HG03521 (cell line): ENCODE data around the gene NIN.

Experiments used
- ATAC-seq: cut with Tn5 transposase; IDR thresholded peaks from one replicate; pipeline ENCODE4 v1.9.1; 2021; ENCODE audit warnings: mild to moderate bottlenecking, moderate library complexity; ENCODE audit not compliant: unreplicated experiment

Gene NIN

DNA sequence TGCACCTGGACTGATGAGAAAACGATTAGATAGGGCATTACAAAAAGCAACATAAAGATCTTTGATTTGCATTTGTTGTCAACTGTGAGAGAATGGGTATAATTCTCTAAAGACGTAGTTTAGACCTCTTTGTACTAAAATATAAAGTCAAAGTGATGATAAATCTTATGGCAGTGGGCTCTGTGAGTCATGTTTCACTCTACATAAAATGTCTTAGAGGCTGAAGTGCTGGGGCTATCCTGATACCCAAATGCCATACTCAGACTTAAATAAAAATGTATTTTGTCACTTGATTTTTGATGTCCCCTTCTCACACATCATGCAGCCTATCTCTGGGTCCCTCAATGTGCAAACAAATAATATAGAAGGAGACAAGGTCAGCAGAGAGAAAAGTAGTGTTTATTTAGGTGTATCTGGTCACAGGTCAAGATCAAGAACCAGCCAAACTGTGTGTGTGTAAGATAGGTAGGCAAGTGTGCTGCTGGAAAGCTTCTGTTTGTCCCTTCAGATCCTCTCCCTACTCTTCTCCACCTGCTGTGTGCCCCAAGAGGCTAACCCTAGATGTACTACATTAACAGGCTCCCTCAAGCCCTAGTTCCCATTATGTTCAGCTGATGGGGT lies 7.0 kb upstream of the NIN start:
- no peak for ATAC-seq

- no peak for ATAC-seq
Measured at GRCh38 chr14:50837271-50837670, 6.3 kb upstream of the NIN start.

- no peak for ATAC-seq
Measured at GRCh38 chr14:50836515-50836914, 5.6 kb upstream of the NIN start.

DNA sequence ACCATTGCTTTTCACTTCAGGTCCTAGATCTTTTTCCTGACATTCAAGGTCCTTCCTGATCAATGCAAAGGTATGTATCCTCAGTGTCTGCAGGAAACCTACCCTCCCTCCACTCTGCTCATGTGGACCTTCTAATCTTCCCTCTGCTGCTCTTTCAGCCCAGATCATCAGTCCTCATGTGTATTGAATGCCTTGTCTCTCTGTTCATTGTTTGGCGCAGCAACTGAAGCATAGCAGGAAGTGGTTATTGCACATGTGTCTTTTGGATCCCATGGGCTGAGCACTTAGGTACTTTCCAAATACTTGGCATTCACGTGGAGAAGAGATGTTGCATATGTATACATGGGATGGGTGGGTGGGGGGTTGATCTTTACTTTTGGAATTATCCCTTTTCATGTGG lies 4.3 kb upstream of the NIN start:
- no peak for ATAC-seq

DNA sequence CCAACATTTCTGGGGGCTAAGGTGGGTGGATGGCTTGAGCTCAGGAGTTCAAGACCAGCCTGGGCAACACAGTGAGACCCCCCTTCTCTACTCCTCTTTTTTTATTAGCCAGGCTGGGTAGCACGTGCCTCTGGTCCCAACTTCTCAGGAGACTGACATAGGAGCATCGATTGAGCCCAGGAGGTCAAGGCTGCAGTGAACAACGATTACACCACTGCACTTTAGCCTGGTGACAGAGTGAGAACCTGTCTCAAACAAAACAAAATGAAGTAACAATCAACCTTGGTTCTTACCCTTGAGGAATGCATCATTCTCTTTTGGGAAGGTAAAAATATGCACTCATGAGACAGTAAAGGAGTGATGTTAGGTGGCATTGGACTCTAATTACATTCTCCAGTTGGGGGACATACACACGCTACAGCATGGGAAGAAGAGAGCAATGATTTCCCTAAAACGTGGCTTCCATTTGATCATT lies 3.9 kb upstream of the NIN start:
- ATAC-seq = no peak

GRCh38 chr14:50832935-50833630 lies 2.1 kb upstream of the NIN start:
- ATAC-seq = no peak

DNA sequence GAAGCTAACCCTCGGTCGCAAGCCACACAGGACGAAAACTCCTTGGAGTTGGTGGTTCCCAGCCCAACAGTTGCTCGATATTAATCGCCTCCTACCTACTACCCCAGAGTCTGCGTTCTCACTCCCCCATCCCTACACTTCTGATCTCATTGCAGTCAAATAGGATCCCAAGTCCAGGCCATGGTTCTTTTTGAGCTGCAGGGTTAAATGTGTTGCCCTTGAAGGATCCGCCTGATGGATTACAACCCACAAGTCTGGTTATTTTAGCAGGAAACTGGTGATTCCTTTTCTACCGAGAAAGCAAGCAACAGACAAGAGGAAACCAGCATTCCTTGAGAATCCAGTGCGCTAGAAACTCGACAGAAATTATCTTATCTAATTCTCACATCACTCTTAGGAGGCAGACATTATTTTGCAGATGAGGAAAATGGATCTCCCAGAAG lies 785 bp upstream of the NIN start:
- no peak for ATAC-seq

- ATAC-seq = peak; percentile 39
Measured at GRCh38 chr14:50830044-50830931, 674 bp downstream of the NIN start.

- no peak for ATAC-seq
Measured at GRCh38 chr14:50829489-50830043, 1.4 kb downstream of the NIN start.

DNA sequence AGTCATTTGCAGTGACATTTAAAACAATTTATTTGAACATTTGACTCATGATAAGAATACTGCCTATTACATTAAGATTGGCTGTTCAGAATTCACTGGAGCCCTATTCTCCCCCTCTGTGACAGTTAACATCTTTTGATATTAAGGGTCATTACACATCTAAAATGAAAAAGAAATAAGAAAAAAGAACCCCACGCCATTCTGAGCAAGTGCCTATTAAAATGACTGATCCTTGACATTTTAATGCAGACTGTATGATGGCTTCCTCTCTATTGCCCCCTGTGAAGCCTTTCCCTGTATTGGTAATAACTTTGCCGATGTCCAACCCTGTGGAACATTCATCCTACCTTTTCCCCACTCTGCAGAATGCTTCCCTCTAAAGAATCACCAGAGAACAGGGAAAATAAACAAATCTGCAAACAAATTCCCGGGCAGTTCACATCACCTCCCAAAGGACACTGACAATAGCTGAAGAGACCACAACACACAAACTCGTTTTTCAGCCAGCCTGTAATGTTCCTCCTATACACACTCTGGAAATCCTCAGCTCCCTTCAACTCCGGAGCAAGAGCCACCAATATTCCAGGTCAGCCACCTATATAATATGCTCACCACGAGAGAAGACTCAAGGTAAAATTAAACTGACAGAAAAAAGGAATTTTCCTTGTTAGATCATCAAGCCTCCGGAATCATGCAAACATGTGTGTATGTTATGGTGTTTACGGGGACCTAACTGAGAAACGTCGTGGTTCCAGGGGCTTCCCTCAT lies 2.1 kb downstream of the NIN start:
- no peak for ATAC-seq

DNA sequence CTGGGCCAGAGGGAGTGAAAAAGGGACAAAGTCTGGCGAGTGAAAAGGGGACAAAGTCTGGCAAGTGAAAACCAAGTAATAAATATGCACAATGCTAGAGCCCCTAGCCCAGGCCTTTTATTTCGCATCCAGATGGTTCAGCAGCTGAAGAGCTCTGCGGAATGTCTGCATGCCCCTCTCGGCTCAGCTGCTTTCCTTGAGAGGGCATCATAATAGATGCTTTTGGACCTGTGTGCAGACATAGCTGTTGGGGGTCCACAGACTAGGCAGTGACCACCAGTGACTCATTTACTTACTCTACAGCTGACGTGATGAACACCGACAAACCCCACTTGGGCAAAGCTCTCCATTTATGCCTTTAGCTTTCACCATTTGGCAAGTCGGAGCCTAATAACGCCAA lies 4.3 kb downstream of the NIN start:
- no peak for ATAC-seq

DNA sequence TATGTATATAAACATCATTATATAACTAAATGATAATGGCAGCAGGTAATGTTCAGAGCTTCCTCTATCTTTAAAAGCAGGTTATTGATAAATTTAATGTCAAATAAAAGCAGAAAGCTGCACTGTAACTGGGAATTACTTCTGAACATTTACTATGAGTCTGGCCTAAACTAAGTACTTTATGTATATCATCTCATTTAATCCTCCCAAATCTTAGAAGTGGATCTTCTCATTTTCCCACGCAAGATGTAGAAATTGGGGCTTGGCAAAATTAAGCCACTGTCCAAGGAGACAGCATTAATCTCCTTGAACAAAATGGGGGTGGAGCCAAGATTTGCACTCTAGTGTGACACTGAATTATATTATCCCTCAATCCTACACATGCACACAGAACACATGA lies 5.7 kb downstream of the NIN start:
- ATAC-seq = no peak

GRCh38 chr14:50823762-50824636 lies 7.0 kb downstream of the NIN start:
- peak; percentile 60 for ATAC-seq

DNA sequence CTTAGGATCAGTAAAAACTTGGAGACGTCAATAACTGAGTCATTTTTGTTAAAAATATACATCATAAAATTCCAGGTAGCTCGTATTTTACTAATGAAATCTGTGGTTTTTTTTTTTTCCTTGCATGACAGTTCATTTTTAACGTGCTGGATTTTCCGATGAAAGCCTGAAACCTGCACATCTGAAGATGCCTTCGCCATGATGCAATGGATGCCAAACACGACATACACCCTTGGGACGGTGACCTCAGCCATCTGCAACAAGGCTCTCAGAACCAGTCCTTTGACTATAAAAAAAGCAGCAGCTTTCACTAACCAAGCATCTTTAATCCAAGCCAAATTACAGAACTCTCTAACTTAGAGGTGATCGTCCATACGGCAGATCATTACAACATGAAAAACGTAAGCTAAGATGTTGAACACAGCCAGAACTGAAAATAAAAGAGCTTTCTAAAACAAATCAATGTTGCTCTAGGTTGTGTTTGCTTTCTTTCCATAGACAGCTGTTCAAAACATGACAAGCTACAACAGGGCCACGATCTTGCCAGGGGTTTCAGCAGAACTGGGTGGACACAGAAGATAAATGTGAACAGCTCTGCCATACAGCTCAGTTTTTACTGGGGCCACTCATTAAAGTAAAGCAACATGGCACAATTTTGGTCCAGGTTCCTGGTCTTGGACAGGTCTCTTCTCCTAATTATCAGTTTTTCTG lies 7.8 kb downstream of the NIN start:
- peak; percentile 9 for ATAC-seq

DNA sequence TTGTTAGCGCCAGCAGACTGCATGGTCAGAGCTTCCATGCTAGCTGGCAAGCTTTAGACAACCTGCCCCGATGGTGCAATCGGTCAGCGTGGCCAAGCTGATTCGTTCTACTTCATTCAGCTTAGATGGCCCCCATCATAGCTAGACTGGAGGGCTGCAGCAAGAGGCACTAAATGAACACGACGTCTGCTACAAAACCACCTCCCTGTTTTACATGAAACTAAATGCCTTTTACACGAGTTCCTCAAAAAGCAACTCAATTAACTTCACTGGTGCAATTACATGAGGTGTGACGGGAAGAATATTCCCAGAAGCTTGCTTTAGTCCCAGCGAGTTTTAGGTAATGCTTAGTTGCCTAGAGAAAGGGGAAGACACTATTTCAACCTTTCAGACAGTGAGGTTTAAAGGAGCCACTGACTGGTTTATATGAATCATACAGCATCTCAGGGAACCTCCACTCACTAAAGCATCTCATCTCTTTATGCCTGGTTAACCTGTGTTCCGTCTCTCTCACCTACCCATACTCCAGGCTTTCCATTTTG lies 8.4 kb downstream of the NIN start:
- ATAC-seq = no peak

DNA sequence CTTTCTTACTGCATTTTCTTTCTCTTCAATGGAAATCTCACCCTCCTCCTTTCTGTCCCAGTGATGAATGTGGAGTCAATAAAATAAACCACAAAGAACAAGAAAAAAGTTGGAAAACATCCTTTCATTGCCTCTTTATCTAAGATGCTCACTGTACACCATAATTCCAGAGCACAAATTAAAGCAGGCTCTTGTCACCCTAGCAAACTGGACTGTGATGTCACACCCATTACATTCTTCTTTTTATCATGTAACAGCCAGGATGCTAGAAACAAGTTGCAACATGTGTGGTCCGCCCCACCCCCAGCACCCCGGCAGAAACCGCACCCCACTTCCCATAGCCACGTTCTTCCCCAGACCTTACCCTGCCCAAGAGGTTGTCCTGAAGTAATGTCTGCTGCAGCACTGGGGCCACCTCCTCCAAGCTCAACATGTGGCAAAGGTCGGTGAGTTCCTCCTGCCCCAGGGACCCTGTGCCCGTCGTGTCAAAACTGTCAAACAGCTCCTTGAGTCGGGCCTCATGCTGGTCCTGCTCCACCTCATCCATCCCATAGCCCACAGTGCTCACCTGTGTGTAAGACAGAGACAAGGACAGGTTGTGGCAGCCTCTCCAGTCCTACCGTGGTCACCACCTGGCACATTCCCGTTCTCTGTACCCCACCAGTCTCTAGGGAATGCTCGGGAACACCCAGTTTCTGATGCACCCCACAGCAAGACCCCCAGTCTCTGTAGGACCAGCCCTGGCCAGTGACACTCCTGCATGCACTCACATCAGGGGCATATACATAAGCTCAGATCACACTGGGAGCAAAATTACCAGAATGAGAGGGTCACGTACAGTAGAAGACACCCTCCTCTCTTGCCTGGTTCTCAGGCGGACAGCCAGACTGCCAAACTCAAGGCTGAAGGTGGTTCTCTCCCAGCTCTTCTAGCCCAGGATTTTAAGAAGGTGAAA lies 9.2 kb downstream of the NIN start:
- ATAC-seq = no peak

- no peak for ATAC-seq
Measured at GRCh38 chr14:50820786-50821509, 10.0 kb downstream of the NIN start.
